Measurements from ENCODE around the gene TCF25.

GRCh38 chr16:89924925-89925307 is 51.5 kb downstream of the TCF25 start:
- TF ChIP-seq POLR2A (IDR thresholded peaks at IDR 0.05) (no peak), CTCF (IDR thresholded peaks at IDR 0.05) (no peak)
